NCI-H345 treated with DMSO at 0.1 percent for 48 hours (cell line): ENCODE measurements around the gene SERTAD4.
A peak's percentile ranks its signal among the peaks of the same experiment; 100 is the strongest.

Experiments used
- DNase-seq: peaks from one replicate; lab custom pipeline; 2025; ENCODE audit not compliant: unreplicated experiment; lab: John Stamatoyannopoulos, UW

SERTAD4 gene

GRCh38 chr1:210231846-210232510, 618 bp upstream of the SERTAD4 start:
- DNase-seq: peak; percentile 41

GRCh38 chr1:210233216-210233494, 559 bp downstream of the SERTAD4 start:
- no peak for DNase-seq

- peak; percentile 18 for DNase-seq
These were observed 1.1 kb downstream of the SERTAD4 start for GRCh38 chr1:210233495-210234328.

- no peak for DNase-seq
These were observed 1.7 kb downstream of the SERTAD4 start for GRCh38 chr1:210234329-210234757.

GRCh38 chr1:210235363-210236053, 2.9 kb downstream of the SERTAD4 start:
- no peak for DNase-seq

GRCh38 chr1:210236386-210236839, 3.8 kb downstream of the SERTAD4 start:
- DNase-seq: no peak

- DNase-seq: no peak
These were observed 4.3 kb downstream of the SERTAD4 start for GRCh38 chr1:210236840-210237409.

GRCh38 chr1:210237479-210237878, 4.9 kb downstream of the SERTAD4 start:
- DNase-seq: no peak

GRCh38 chr1:210237981-210238380, 5.4 kb downstream of the SERTAD4 start:
- no peak for DNase-seq

- DNase-seq: no peak
These were observed 6.9 kb downstream of the SERTAD4 start for GRCh38 chr1:210239349-210240111.

- DNase-seq: no peak
These were observed 8.5 kb downstream of the SERTAD4 start for GRCh38 chr1:210241121-210241520.

GRCh38 chr1:210244746-210245367, 12.3 kb downstream of the SERTAD4 start:
- no peak for DNase-seq

- no peak for DNase-seq
These were observed 13.9 kb downstream of the SERTAD4 start for GRCh38 chr1:210246447-210246846.

- no peak for DNase-seq
These were observed 15.7 kb downstream of the SERTAD4 start for GRCh38 chr1:210248341-210248740.

GRCh38 chr1:210250665-210250997, 18.0 kb downstream of the SERTAD4 start:
- DNase-seq: peak; percentile 22

- peak; percentile 95 for DNase-seq
These were observed 18.5 kb downstream of the SERTAD4 start for GRCh38 chr1:210250998-210251679.

- no peak for DNase-seq
These were observed 19.3 kb downstream of the SERTAD4 start for GRCh38 chr1:210251680-210252490.

- no peak for DNase-seq
These were observed 20.0 kb downstream of the SERTAD4 start for GRCh38 chr1:210252621-210253051.

- no peak for DNase-seq
These were observed 21.7 kb downstream of the SERTAD4 start for GRCh38 chr1:210254298-210254697.
